DLD1 (cell line): ENCODE data around the gene CD226.
"Not testable (repeated sequence)": the region's sequence is repeated elsewhere in the genome, so short reads cannot be mapped to it uniquely, and the experiment has no call there.

Experiments used
- in situ Hi-C: cut with HindIII; loops from 2 replicates; pipeline ENCODE4 v1.10.0; 2017; ENCODE audit warnings: low sequenced_read_pairs

CD226 gene

GRCh38 chr18:69956665-69957620 is 9.3 kb upstream of the CD226 start:
- in situ Hi-C loops, result no loop called here

GRCh38 chr18:69956057-69956456 is 8.4 kb upstream of the CD226 start:
- in situ Hi-C loops, result no loop called here

GRCh38 chr18:69954719-69955480 is 7.2 kb upstream of the CD226 start:
- in situ Hi-C loops, result no loop called here

GRCh38 chr18:69953191-69953590 is 5.5 kb upstream of the CD226 start:
- in situ Hi-C loops, result no loop called here

- in situ Hi-C loops, result no loop called here
Measured at GRCh38 chr18:69951182-69951581, 3.5 kb upstream of the CD226 start.

GRCh38 chr18:69949538-69949936 is 1.9 kb upstream of the CD226 start:
- in situ Hi-C loops, result no loop called here

GRCh38 chr18:69948919-69949537 is 1.4 kb upstream of the CD226 start:
- in situ Hi-C loops, result no loop called here

GRCh38 chr18:69948256-69948655 is 583 bp upstream of the CD226 start:
- in situ Hi-C loops, result no loop called here

GRCh38 chr18:69946608-69947155 is 991 bp downstream of the CD226 start:
- in situ Hi-C loops, result no loop called here

- in situ Hi-C loops, result no loop called here
Measured at GRCh38 chr18:69945220-69946114, 2.2 kb downstream of the CD226 start.

- in situ Hi-C loops, result no loop called here
Measured at GRCh38 chr18:69944436-69944835, 3.2 kb downstream of the CD226 start.

- in situ Hi-C loops, result no loop called here
Measured at GRCh38 chr18:69943021-69943420, 4.7 kb downstream of the CD226 start.

GRCh38 chr18:69941183-69941582 is 6.5 kb downstream of the CD226 start:
- in situ Hi-C loops, result no loop called here

- in situ Hi-C loops, result not testable (repeated sequence)
Measured at GRCh38 chr18:69939812-69940211, 7.9 kb downstream of the CD226 start.

- in situ Hi-C loops, result no loop called here
Measured at GRCh38 chr18:69936191-69936558, 11.5 kb downstream of the CD226 start.

GRCh38 chr18:69935319-69936190 is 12.1 kb downstream of the CD226 start:
- in situ Hi-C loops, result no loop called here

- in situ Hi-C loops, result no loop called here
Measured at GRCh38 chr18:69934601-69935265, 12.9 kb downstream of the CD226 start.

GRCh38 chr18:69929041-69929774 is 18.5 kb downstream of the CD226 start:
- in situ Hi-C loops, result no loop called here
